ENCODE results near the gene CRYL1. TPM values are rescaled to one million over a fixed set of nuclear protein-coding genes. Genes with fewer than 3 reads are reported as not detected.

CRYL1 gene
- total RNA-seq, 2 donors from 2014 or later = 14.5 to 32.2 TPM

DNA sequence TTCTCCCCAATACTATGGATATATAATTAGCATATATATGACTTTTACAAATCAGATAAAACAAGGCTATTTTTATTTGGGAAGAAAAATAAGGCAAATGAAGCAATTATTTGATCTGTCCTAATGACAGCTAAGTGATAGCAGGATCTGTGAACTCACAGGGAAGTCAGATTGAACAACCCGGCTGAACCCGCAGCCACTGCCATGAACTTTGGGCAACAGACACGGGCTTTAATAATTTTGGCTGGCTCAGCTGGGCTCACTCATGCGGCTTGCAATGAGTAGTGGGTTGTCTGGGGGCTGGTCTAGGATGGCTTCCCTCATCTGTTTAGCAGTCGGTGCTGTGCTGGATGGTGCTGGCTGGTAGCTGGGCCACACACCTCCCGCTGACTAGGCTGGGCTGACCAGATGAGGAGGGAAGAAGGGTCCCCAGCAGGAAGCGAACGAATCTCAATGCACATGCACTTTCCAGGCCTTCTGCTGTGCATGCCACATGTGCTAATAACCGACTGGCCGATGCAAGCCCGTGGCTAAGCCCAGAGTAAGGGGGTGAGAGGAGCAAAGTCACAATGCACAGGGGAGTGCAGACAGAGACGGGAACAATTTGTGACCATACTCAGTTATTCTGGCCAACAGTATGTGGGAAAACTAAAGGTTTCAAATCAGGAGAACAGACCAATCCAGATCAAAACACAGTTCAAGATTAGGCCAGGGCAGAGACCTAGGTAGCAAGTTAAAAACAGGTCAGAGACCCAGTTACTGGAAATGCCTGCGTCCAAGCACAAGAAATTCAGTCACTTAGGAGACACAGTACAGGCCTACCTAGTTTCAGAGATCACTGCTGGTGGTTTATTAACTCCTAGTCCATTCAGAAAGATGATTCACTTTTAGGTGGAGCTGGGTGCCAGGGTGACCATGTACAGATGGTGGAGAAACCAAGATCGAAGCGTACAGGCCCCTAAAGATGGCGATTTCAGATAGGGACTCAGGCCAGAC is 22.3 kb downstream of the CRYL1 start:
- 94% methylated on average over 16 of the region's 16 CpGs for WGBS, 2 donors
- Histone ChIP-seq H3K4me3 (no peak overlapping the region), H3K27ac (no peak overlapping the region), H3K9me3 (no peaks in the 10 kb centered on the region), H3K4me1 (no peaks in the 10 kb centered on the region), H3K27me3 (no peaks in the 10 kb centered on the region), H3K36me3 (replicated peaks in 1 of 2; ENCODE audit: insufficient read depth in 1 of 2, low read depth in 2 of 2) (no peaks in the 10 kb centered on the region)
- TF ChIP-seq POLR2A (IDR thresholded peaks at IDR 0.05) = no peak
- TF ChIP-seq, protein P1, sequence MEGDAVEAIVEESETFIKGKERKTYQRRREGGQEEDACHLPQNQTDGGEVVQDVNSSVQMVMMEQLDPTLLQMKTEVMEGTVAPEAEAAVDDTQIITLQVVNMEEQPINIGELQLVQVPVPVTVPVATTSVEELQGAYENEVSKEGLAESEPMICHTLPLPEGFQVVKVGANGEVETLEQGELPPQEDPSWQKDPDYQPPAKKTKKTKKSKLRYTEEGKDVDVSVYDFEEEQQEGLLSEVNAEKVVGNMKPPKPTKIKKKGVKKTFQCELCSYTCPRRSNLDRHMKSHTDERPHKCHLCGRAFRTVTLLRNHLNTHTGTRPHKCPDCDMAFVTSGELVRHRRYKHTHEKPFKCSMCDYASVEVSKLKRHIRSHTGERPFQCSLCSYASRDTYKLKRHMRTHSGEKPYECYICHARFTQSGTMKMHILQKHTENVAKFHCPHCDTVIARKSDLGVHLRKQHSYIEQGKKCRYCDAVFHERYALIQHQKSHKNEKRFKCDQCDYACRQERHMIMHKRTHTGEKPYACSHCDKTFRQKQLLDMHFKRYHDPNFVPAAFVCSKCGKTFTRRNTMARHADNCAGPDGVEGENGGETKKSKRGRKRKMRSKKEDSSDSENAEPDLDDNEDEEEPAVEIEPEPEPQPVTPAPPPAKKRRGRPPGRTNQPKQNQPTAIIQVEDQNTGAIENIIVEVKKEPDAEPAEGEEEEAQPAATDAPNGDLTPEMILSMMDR (IDR thresholded peaks at IDR 0.05) = no peak
- DNase-seq (no peak), ATAC-seq (no peak)
- intact Hi-C loops (cut with DNase I) = no loop called here

DNA sequence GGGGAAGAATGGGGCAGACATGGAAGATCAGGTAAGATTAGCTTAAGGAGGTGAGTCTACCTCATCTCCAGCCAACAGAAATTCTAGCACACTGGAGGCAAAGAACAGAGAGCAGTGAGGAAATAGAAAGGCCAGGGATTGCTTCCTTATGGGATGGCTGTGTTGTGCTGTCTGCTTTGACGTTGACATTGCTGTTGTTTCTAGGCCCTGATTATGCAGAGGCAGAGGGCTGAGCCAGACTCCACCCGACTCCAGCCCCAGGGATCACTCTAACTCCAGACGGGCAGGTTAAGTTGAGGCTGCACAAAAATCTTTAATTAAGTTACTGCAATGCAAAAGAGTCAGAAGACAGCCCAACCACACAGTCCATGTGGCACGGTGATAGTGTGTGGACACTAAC is 24.1 kb downstream of the CRYL1 start:
- DNase-seq (no peak), ATAC-seq (no peak)
- H3K4me1 ChIP-seq = no peaks in the 10 kb centered on the region
- TF ChIP-seq, protein P1 (IDR thresholded peaks at IDR 0.05) = no peak
- no peak for TF ChIP-seq POLR2A (IDR thresholded peaks at IDR 0.05)
- intact Hi-C loops (cut with DNase I) = no loop called here
- H3K9me3 ChIP-seq = no peaks in the 10 kb centered on the region
- no peak overlapping the region for H3K4me3 ChIP-seq
- WGBS, 2 donors = 59 to 63% methylated on average over 4 of the region's 4 CpGs
- no peaks in the 10 kb centered on the region for H3K27me3 ChIP-seq
- no peaks in the 10 kb centered on the region for H3K36me3 ChIP-seq (replicated peaks in 1 of 2; ENCODE audit: insufficient read depth in 1 of 2, low read depth in 2 of 2)
- peak overlapping the region in 1 of 4 donors; percentile 5 for H3K27ac ChIP-seq

- H3K27me3 ChIP-seq = no peaks in the 10 kb centered on the region
- H3K4me1 ChIP-seq = no peaks in the 10 kb centered on the region
- H3K9me3 ChIP-seq = no peaks in the 10 kb centered on the region
- H3K36me3 ChIP-seq (replicated peaks in 1 of 2; ENCODE audit: insufficient read depth in 1 of 2, low read depth in 2 of 2) = no peaks in the 10 kb centered on the region
- intact Hi-C loops (cut with DNase I) = no loop called here
- WGBS, 2 donors = 91 to 92% methylated on average over 2 of the region's 2 CpGs
- DNase-seq (no peak), ATAC-seq (no peak)
- H3K27ac ChIP-seq = peak overlapping the region in 1 of 4 donors; percentile 5
- no peak overlapping the region for H3K4me3 ChIP-seq
- TF ChIP-seq, protein P1 (IDR thresholded peaks at IDR 0.05) = no peak
These were observed 24.5 kb downstream of the CRYL1 start for GRCh38 chr13:20501120-20501519.

- TF ChIP-seq POLR2A (IDR thresholded peaks at IDR 0.05) = no peak
- TF ChIP-seq, protein P1 (IDR thresholded peaks at IDR 0.05) = no peak
- no peak for ATAC-seq
- no peak overlapping the region for H3K4me3 ChIP-seq
- H3K36me3 ChIP-seq (replicated peaks in 1 of 2; ENCODE audit: insufficient read depth in 1 of 2, low read depth in 2 of 2) = no peaks in the 10 kb centered on the region
- H3K4me1 ChIP-seq = no peaks in the 10 kb centered on the region
- no peaks in the 10 kb centered on the region for H3K27me3 ChIP-seq
- DNase-seq = no peak
- H3K27ac ChIP-seq = no peak overlapping the region
- 89 to 94% methylated on average over 2 of the region's 2 CpGs for WGBS, 2 donors
- H3K9me3 ChIP-seq = no peaks in the 10 kb centered on the region
- intact Hi-C loops (cut with DNase I) = loop anchor here (5.0 kb wide), 2 partner anchors 327 to 422 kb away; no protein-coding TSS in a partner anchor
These were observed 25.7 kb downstream of the CRYL1 start for GRCh38 chr13:20499986-20500385.
